ENCODE results near the gene UXS1. TPM values are rescaled to one million over a fixed set of nuclear protein-coding genes. Genes with fewer than 3 reads are reported as not detected.

The UXS1 gene
- total and polyA plus RNA-seq, 2 of the 8 experiments (the other 6 are each of a cell fraction or from before 2014, with no cell fraction given): 44.5 to 63.4 TPM

DNA sequence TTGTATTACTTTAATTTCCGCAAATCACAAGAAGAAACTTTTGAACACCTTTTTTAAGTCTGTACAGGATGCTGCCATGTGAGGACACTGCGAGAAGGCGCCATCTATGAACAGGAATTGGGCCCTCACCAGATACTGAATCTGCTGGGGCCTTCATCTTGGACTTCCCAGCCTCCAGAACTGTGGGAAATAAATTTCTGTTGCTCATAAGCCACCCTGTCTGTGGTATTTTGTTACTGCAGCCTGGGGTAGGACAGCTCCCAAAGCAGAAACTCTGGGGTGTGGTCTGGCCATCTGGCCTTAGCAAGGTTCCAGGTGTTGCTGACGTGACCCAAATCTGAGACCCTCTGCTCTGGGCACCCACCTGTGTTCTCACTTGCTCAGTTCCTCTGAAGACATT is 16.5 kb downstream of the UXS1 start:
- no peaks in the 10 kb centered on the region for H3K9me3 ChIP-seq (ENCODE audit: insufficient read depth in 2 of 2, low read depth in 1 of 2, low read length in 1 of 2)
- no peak overlapping the region for H2BK15ac ChIP-seq (ENCODE audit: low read length)
- H3K27ac ChIP-seq (ENCODE audit: low read depth, low read length): no peak overlapping the region
- H4K20me1 ChIP-seq (replicated peaks in 1 of 2; ENCODE audit: control insufficient read depth in 1 of 2, insufficient read depth in 2 of 2, low read length in 2 of 2): peaks cover 4 to 16% of the 10 kb centered on the region in 2 experiments
- no peak overlapping the region for H4K8ac ChIP-seq (ENCODE audit: extremely low read depth, insufficient read depth, low read length)
- H2AFZ ChIP-seq (ENCODE audit: low read length): no peak overlapping the region
- ChIA-PET CTCF (ENCODE audit: partially characterized antibody) (interaction anchor here (0.6 to 1.9 kb wide), 4 partner anchors 10 to 31 kb away, joined by 3 to 7 read pairs (median 4); no protein-coding TSS in a partner anchor), POLR2A (ENCODE audit: partially characterized antibody) (interaction anchor here (0.6 kb wide), 1 partner anchor 12 kb away, joined by 3 read pairs; no protein-coding TSS in a partner anchor)
- no peak overlapping the region for H2AK5ac ChIP-seq (ENCODE audit: low read depth, low read length)
- 90% methylated on average over 4 of the region's 4 CpGs; no CpG with 5 or more reads in 1 of the 2 experiments for WGBS, 2 experiments (ENCODE audit: extremely low coverage in 1 of 2, insufficient coverage in 1 of 2, insufficient read length in 1 of 2, insufficient replicate concordance in 2 of 2, low coverage in 1 of 2, low lambda C conversion rate in 2 of 2, missing lambda C conversion rate in 1 of 2)
- H3K4me3 ChIP-seq (ENCODE audit: extremely low read depth in 1 of 4, insufficient read depth in 2 of 4, low read depth in 3 of 4, low read length in 4 of 4): no peak overlapping the region
- no peak overlapping the region for H2BK120ac ChIP-seq (replicated peaks; ENCODE audit: low read depth, low read length)
- no peak overlapping the region for H3K4ac ChIP-seq (replicated peaks; ENCODE audit: insufficient read length, low read depth, low read length)
- no peaks in the 10 kb centered on the region for H3K36me3 ChIP-seq (ENCODE audit: control insufficient read depth in 2 of 4, insufficient read depth in 4 of 4, low read length in 3 of 4)
- H3K23ac ChIP-seq (ENCODE audit: insufficient read length): no peak overlapping the region
- no peak overlapping the region for H2BK20ac ChIP-seq (ENCODE audit: low read length)
- H3K18ac ChIP-seq (ENCODE audit: extremely low read depth, low read length): no peak overlapping the region
- no peak overlapping the region for H3K9ac ChIP-seq (replicated peaks in 1 of 4; ENCODE audit: extremely low read depth in 1 of 4, low read depth in 3 of 4, low read length in 3 of 4)
- H3K79me1 ChIP-seq (ENCODE audit: low read depth, low read length): peaks cover 18% of the 10 kb centered on the region
- FAIRE-seq: no peak
- H3K4me1 ChIP-seq (replicated peaks in 1 of 4; ENCODE audit: control insufficient read depth in 3 of 4, insufficient read depth in 4 of 4, low read length in 3 of 4): peaks cover 0 to 7% (median 3%) of the 10 kb centered on the region in 4 experiments; a peak in 3 of 7 replicates
- no peak for DNase-seq (ENCODE audit: low read depth in 1 of 2, low spot score in 2 of 2)
- peaks cover 13 to 94% of the 10 kb centered on the region in 2 experiments for H3K79me2 ChIP-seq (ENCODE audit: control insufficient read depth in 1 of 2, insufficient read depth in 2 of 2, low read length in 2 of 2)
- H3K4me2 ChIP-seq (ENCODE audit: insufficient read depth in 1 of 2, low read depth in 2 of 2, low read length in 2 of 2): no peak overlapping the region
- no peak overlapping the region for H2BK5ac ChIP-seq (ENCODE audit: low read depth, low read length)
- no peak overlapping the region for H4K5ac ChIP-seq (ENCODE audit: insufficient read length, low read depth, low read length)
- H3K14ac ChIP-seq (ENCODE audit: insufficient read length): no peak overlapping the region
- no peaks in the 10 kb centered on the region for H3K27me3 ChIP-seq (replicated peaks in 1 of 4; ENCODE audit: control insufficient read depth in 3 of 4, extremely low read depth in 1 of 4, insufficient read depth in 3 of 4, low read length in 3 of 4)
- H3K56ac ChIP-seq (replicated peaks; ENCODE audit: insufficient read length, low read depth, low read length): no peak overlapping the region
- no peak overlapping the region for H4K91ac ChIP-seq (replicated peaks; ENCODE audit: insufficient read length, low read length)
- no peak overlapping the region for H2BK12ac ChIP-seq (ENCODE audit: low read depth, low read length)
- no peak for TF ChIP-seq MAX (IDR thresholded peaks at IDR 0.05)
- TF ChIP-seq, protein P1, sequence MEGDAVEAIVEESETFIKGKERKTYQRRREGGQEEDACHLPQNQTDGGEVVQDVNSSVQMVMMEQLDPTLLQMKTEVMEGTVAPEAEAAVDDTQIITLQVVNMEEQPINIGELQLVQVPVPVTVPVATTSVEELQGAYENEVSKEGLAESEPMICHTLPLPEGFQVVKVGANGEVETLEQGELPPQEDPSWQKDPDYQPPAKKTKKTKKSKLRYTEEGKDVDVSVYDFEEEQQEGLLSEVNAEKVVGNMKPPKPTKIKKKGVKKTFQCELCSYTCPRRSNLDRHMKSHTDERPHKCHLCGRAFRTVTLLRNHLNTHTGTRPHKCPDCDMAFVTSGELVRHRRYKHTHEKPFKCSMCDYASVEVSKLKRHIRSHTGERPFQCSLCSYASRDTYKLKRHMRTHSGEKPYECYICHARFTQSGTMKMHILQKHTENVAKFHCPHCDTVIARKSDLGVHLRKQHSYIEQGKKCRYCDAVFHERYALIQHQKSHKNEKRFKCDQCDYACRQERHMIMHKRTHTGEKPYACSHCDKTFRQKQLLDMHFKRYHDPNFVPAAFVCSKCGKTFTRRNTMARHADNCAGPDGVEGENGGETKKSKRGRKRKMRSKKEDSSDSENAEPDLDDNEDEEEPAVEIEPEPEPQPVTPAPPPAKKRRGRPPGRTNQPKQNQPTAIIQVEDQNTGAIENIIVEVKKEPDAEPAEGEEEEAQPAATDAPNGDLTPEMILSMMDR (IDR thresholded peaks at IDR 0.05; ENCODE audit: control extremely low read depth in 1 of 3, insufficient read depth in 1 of 3, low read depth in 1 of 3, low read length in 3 of 3): peak in 1 of 3 experiments; percentile 10; a peak in 1 of 4 replicates
- no peaks in the 10 kb centered on the region for H3K23me2 ChIP-seq (ENCODE audit: low read depth, low read length)

Measured in H1 (cell line).